Measurements from ENCODE around the gene CDC42.

DNA sequence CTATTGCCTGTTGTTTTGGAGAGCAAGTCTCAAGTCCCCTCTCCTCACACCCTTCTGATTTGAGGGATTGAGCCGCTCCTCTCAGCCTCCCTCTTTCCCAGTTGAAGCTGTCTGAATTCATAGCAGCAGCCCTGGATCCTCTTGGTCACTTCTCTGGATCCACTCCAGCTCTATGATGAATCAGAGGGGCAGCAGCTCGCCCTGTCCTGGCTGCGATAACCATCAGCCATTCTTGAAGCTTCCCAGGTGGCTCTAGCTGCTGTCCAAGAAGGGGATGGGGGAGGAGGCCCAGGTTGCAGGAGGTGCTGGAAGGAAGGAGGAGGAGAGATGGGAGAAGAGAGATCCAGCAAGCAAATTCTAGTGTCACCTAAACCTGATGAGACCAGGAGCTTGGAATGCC is 59.1 kb downstream of the CDC42 start:
- TF ChIP-seq, protein P1, sequence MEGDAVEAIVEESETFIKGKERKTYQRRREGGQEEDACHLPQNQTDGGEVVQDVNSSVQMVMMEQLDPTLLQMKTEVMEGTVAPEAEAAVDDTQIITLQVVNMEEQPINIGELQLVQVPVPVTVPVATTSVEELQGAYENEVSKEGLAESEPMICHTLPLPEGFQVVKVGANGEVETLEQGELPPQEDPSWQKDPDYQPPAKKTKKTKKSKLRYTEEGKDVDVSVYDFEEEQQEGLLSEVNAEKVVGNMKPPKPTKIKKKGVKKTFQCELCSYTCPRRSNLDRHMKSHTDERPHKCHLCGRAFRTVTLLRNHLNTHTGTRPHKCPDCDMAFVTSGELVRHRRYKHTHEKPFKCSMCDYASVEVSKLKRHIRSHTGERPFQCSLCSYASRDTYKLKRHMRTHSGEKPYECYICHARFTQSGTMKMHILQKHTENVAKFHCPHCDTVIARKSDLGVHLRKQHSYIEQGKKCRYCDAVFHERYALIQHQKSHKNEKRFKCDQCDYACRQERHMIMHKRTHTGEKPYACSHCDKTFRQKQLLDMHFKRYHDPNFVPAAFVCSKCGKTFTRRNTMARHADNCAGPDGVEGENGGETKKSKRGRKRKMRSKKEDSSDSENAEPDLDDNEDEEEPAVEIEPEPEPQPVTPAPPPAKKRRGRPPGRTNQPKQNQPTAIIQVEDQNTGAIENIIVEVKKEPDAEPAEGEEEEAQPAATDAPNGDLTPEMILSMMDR (IDR thresholded peaks at IDR 0.05 in 2 of 3, conservative IDR thresholded peaks at IDR 0.05 in 1 of 3; ENCODE audit: control insufficient read depth in 2 of 3, extremely low read depth in 1 of 3, insufficient read depth in 1 of 3, low read depth in 3 of 3, low read length in 3 of 3) = no peak
- TF ChIP-seq ZNF217 (IDR thresholded peaks at IDR 0.05) (no peak), RAD51 (IDR thresholded peaks at IDR 0.05) (no peak), STAT3 (IDR thresholded peaks at IDR 0.05; ENCODE audit: low read depth, low read length) (no peak), TAF1 (IDR thresholded peaks at IDR 0.05; ENCODE audit: borderline replicate concordance, low read depth, low read length) (no peak), EGR1 (IDR thresholded peaks at IDR 0.05; ENCODE audit: borderline replicate concordance in 1 of 2, low read depth in 2 of 2, low read length in 2 of 2) (no peak), BHLHE40 (IDR thresholded peaks at IDR 0.05; ENCODE audit: borderline replicate concordance in 1 of 2, low read depth in 2 of 2, low read length in 1 of 2) (no peak), SUZ12 (IDR thresholded peaks at IDR 0.05; ENCODE audit: unreplicated experiment) (no peak), SMC3 (IDR thresholded peaks at IDR 0.05; ENCODE audit: borderline replicate concordance, low read length) (no peak)
- TF ChIP-seq, protein P2, sequence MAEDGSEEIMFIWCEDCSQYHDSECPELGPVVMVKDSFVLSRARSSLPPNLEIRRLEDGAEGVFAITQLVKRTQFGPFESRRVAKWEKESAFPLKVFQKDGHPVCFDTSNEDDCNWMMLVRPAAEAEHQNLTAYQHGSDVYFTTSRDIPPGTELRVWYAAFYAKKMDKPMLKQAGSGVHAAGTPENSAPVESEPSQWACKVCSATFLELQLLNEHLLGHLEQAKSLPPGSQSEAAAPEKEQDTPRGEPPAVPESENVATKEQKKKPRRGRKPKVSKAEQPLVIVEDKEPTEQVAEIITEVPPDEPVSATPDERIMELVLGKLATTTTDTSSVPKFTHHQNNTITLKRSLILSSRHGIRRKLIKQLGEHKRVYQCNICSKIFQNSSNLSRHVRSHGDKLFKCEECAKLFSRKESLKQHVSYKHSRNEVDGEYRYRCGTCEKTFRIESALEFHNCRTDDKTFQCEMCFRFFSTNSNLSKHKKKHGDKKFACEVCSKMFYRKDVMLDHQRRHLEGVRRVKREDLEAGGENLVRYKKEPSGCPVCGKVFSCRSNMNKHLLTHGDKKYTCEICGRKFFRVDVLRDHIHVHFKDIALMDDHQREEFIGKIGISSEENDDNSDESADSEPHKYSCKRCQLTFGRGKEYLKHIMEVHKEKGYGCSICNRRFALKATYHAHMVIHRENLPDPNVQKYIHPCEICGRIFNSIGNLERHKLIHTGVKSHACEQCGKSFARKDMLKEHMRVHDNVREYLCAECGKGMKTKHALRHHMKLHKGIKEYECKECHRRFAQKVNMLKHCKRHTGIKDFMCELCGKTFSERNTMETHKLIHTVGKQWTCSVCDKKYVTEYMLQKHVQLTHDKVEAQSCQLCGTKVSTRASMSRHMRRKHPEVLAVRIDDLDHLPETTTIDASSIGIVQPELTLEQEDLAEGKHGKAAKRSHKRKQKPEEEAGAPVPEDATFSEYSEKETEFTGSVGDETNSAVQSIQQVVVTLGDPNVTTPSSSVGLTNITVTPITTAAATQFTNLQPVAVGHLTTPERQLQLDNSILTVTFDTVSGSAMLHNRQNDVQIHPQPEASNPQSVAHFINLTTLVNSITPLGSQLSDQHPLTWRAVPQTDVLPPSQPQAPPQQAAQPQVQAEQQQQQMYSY (CRISPR knock-in tag; IDR thresholded peaks at IDR 0.05) = no peak
- TF ChIP-seq, protein P3, sequence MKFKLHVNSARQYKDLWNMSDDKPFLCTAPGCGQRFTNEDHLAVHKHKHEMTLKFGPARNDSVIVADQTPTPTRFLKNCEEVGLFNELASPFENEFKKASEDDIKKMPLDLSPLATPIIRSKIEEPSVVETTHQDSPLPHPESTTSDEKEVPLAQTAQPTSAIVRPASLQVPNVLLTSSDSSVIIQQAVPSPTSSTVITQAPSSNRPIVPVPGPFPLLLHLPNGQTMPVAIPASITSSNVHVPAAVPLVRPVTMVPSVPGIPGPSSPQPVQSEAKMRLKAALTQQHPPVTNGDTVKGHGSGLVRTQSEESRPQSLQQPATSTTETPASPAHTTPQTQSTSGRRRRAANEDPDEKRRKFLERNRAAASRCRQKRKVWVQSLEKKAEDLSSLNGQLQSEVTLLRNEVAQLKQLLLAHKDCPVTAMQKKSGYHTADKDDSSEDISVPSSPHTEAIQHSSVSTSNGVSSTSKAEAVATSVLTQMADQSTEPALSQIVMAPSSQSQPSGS (IDR thresholded peaks at IDR 0.05; ENCODE audit: low read length) = no peak

All from GM12878 (cell line).